GM12878 (cell line): ENCODE data around the gene DOCK2. TPM values are rescaled to one million over a fixed set of nuclear protein-coding genes. Genes with fewer than 3 reads are reported as not detected.

ENCODE experiments used
- ATAC-seq: fragments of 200-7000 bp; cut with Tn5 transposase; 3 replicates; pipeline ENCODE4 v1.9.1; 2020; ENCODE audit warnings: mild to moderate bottlenecking, moderate library complexity
- BruUV-seq: library from RNA; stranded (reverse); fragments of 400-500 nt; replicated peaks from 2 replicates; lab custom pipeline; 2021; lab: Mats Ljungman, UMichigan
- CTCF ChIA-PET: fragments of 300-600 bp; sonication (Branson Sonifier 250); formaldehyde crosslinking; extraction: SDS; loops from one replicate; lab custom pipeline; 2021; ENCODE audit warnings: inconsistent platforms; lab: Yijun Ruan, JAX
- POLR2A ChIA-PET: fragments of 350-600 bp; formaldehyde crosslinking; extraction: SDS; loops from one replicate; lab custom pipeline; 2021; ENCODE audit warnings: inconsistent platforms; lab: Charles Lee
- RAD21 ChIA-PET: fragments of 300-600 bp; sonication (Branson Sonifier 250); formaldehyde crosslinking; loops from one replicate; lab custom pipeline; 2023; ENCODE audit warnings: antibody characterized with exemption; ENCODE audit not compliant: unreplicated experiment; lab: Charles Lee
- SMC1A ChIA-PET: fragments of 300-600 bp; sonication (Branson Sonifier 250); formaldehyde crosslinking; loops from one replicate; lab custom pipeline; 2023; ENCODE audit not compliant: unreplicated experiment, uncharacterized antibody; lab: Charles Lee
- DNase-seq: peaks from one replicate; pipeline ENCODE4 v3.0.0-alpha.2; 2011; ENCODE audit warnings: low read depth, low spot score
- FAIRE-seq: peaks from 3 replicates; lab custom pipeline; 2011; peaks lifted over from hg19 to GRCh38; lab: Jason Lieb, UNC
- H2AFZ ChIP-seq: 2 replicates; pipeline ENCODE4 v1.6.0; 2011; ENCODE audit warnings: low read depth, low read length, control low read depth; ENCODE audit not compliant: control insufficient read depth
- H3K27ac ChIP-seq: 2 replicates; pipeline ENCODE4 v1.5.1; 2011; ENCODE audit warnings: control low read depth; ENCODE audit not compliant: control insufficient read depth, insufficient read depth
- H3K27me3 ChIP-seq, 2 experiments: replicated peaks in 1 of 2; 2 replicates each; pipeline versions ENCODE4 v1.6.0 to v1.6.1; 2011; ENCODE audit warnings: low read length in 1 of 2; ENCODE audit not compliant: control insufficient read depth in 2 of 2, insufficient read depth in 2 of 2
- H3K36me3 ChIP-seq, 2 experiments: 2 replicates each; pipeline ENCODE4 v1.5.1; 2011; ENCODE audit warnings: low read length in 1 of 2; ENCODE audit not compliant: control insufficient read depth in 2 of 2, insufficient read depth in 2 of 2
- H3K4me1 ChIP-seq: 2 replicates; pipeline ENCODE4 v1.6.1; 2011; ENCODE audit warnings: mild to moderate bottlenecking, low read length, moderate library complexity, mixed read lengths; ENCODE audit not compliant: control insufficient read depth, insufficient read depth
- H3K4me2 ChIP-seq: 2 replicates; pipeline ENCODE4 v1.6.0; 2011; ENCODE audit warnings: control low read depth; ENCODE audit not compliant: control insufficient read depth, insufficient read depth
- H3K4me3 ChIP-seq: fragments of 200-600 bp; sonication (generic); 2 replicates; pipeline ENCODE4 v1.5.1; 2016
- H3K79me2 ChIP-seq: 2 replicates; pipeline ENCODE4 v1.6.0; 2011; ENCODE audit warnings: low read length; ENCODE audit not compliant: control insufficient read depth, insufficient read depth
- H3K9ac ChIP-seq: 2 replicates; pipeline ENCODE4 v1.8.0; 2011; ENCODE audit warnings: low read length, control low read depth, mixed read lengths; ENCODE audit not compliant: control insufficient read depth, insufficient read depth
- H3K9me3 ChIP-seq: replicated peaks from 3 replicates; pipeline ENCODE4 v1.5.1; 2011; ENCODE audit warnings: mild to moderate bottlenecking, low read length; ENCODE audit not compliant: control insufficient read depth, insufficient read depth
- H4K20me1 ChIP-seq: 2 replicates; pipeline ENCODE4 v1.6.0; 2011; ENCODE audit not compliant: control insufficient read depth, insufficient read depth
- ASH2L ChIP-seq: fragments of 300-600, 200-600 bp; sonication (generic); IDR thresholded peaks from 2 replicates; pipeline ENCODE4 v1.6.1; 2017; ENCODE audit warnings: low read depth, mild to moderate bottlenecking, borderline replicate concordance
- CEBPB ChIP-seq, 2 experiments: fragments of 150-350 bp in 1 of 2; IDR thresholded peaks; 2 replicates each; pipeline ENCODE4 v1.6.1; 2012 to 2014; ENCODE audit warnings: low read depth in 2 of 2, low read length in 2 of 2, borderline replicate concordance in 1 of 2, inconsistent platforms in 1 of 2
- ESRRA ChIP-seq: IDR thresholded peaks from 2 replicates; pipeline ENCODE4 v1.6.1; 2012; ENCODE audit warnings: mild to moderate bottlenecking, low read length, improper control_type of control experiment
- ETV6 ChIP-seq, 2 experiments: fragments of 450-650 bp in 1 of 2; IDR thresholded peaks in 1 of 2; conservative IDR thresholded peaks in 1 of 2; 2 replicates each; pipeline ENCODE4 v1.6.1; 2014; ENCODE audit warnings: antibody characterized with exemption in 1 of 2, borderline replicate concordance in 1 of 2, low read depth in 1 of 2, mild to moderate bottlenecking in 1 of 2, moderate library complexity in 1 of 2
- FOXK2 ChIP-seq: fragments of 450-650 bp; IDR thresholded peaks from 2 replicates; pipeline ENCODE4 v1.6.1; 2017; ENCODE audit warnings: mild to moderate bottlenecking, moderate library complexity
- IRF3 ChIP-seq: fragments of 450-650 bp; IDR thresholded peaks from 2 replicates; pipeline ENCODE4 v1.6.1; 2014; ENCODE audit warnings: mild to moderate bottlenecking
- IRF4 ChIP-seq: IDR thresholded peaks from 2 replicates; pipeline ENCODE4 v1.6.1; 2011; ENCODE audit warnings: low read depth, low read length
- KDM1A ChIP-seq: fragments of 200-600 bp; sonication (generic); IDR thresholded peaks from 2 replicates; pipeline ENCODE4 v1.6.1; 2016; ENCODE audit warnings: borderline replicate concordance
- MLLT1 ChIP-seq: fragments of 450-650 bp; IDR thresholded peaks from 2 replicates; pipeline ENCODE4 v1.6.1; 2016; ENCODE audit warnings: mild to moderate bottlenecking
- NBN ChIP-seq: fragments of 450-650 bp; IDR thresholded peaks from 2 replicates; pipeline ENCODE4 v1.6.1; 2016
- POLR2A ChIP-seq: IDR thresholded peaks from 2 replicates; pipeline ENCODE4 v1.6.1; 2011; ENCODE audit warnings: low read depth, mild to moderate bottlenecking, low read length
- POLR2AphosphoS2 ChIP-seq: IDR thresholded peaks from 2 replicates; pipeline ENCODE4 v1.6.1; 2011; ENCODE audit warnings: low read depth, mild to moderate bottlenecking, low read length, improper control_type of control experiment, moderate library complexity
- REST ChIP-seq: IDR thresholded peaks from 2 replicates; pipeline ENCODE4 v1.6.1; 2012; ENCODE audit warnings: mild to moderate bottlenecking, low read depth, low read length
- TAF1 ChIP-seq: IDR thresholded peaks from 2 replicates; pipeline ENCODE4 v1.6.1; 2011; ENCODE audit warnings: mild to moderate bottlenecking, low read depth, low read length, borderline replicate concordance
- TCF12 ChIP-seq: IDR thresholded peaks from 2 replicates; pipeline ENCODE4 v1.6.1; 2011; ENCODE audit warnings: low read depth, mild to moderate bottlenecking, low read length
- ZNF384 ChIP-seq: IDR thresholded peaks from 2 replicates; pipeline ENCODE4 v1.6.1; 2012; ENCODE audit warnings: low read depth, mild to moderate bottlenecking, low read length, improper control_type of control experiment, borderline replicate concordance
- ZNF622 ChIP-seq: fragments of 450-650 bp; IDR thresholded peaks from 2 replicates; pipeline ENCODE4 v1.6.1; 2017; ENCODE audit warnings: mild to moderate bottlenecking, inconsistent platforms
- WGBS: methylation state at CpG from one replicate; pipeline ENCODE4 v1.1.6; 2016; ENCODE audit warnings: low lambda C conversion rate; ENCODE audit not compliant: insufficient replicate concordance, insufficient coverage; ENCODE audit errors: missing lambda C conversion rate; 5-methylcytosine and 5-hydroxymethylcytosine counted together
- in situ Hi-C: fragments of 300-500 bp; cut with MboI; formaldehyde crosslinking; loops from 9 replicates; pipeline ENCODE4 v1.14.3; 2018; ENCODE audit warnings: mixed read lengths
- intact Hi-C: fragments of 100-400 bp; cut with micrococcal nuclease; formaldehyde crosslinking; loops from one replicate; pipeline ENCODE4 v1.14.2; 2022; ENCODE audit not compliant: unreplicated experiment
- polyA plus RNA-seq, 11 experiments: library from polyadenylated mRNA; depleted of rRNA in 4 of 11; unstranded in 6 of 11; stranded (reverse) in 5 of 11; fragments of >200 nt; fragmentation: Nextera tagmentation in 4 of 11; fragmentation: Illumina TruSeq in 1 of 11; extraction: Ambion mirVana in 4 of 11; extraction: Trizol in 1 of 11; gene quantifications; 1 replicate in 1 of 11; 2 replicates in 10 of 11; pipeline versions ENCODE4 v1.2.1 to v1.2.3, GENCODE V29; 2011 to 2016; ENCODE audit warnings: inconsistent platforms in 2 of 11, missing spikeins in 2 of 11, low read depth in 1 of 11
- total RNA-seq, 4 experiments: library from RNA; depleted of rRNA in 3 of 4; stranded (reverse); fragments of >200 nt in 3 of 4; fragmentation: Illumina TruSeq in 1 of 4; extraction: Trizol in 1 of 4; gene quantifications; 2 replicates each; pipeline versions ENCODE4 v1.2.1 to v1.2.3, GENCODE V29; 2013 to 2021

Gene DOCK2
- total and polyA plus RNA-seq, 10 of the 15 experiments (the other 5 are each of a cell fraction or from before 2014, with no cell fraction given), result 34.2 to 192 (median 118) TPM

GRCh38 chr5:169649486-169649885 is 12.4 kb downstream of the DOCK2 start (continued):
- TF ChIP-seq IRF3 (no peak), KDM1A (no peak), ZNF384 (0 out of 2 replicates have a peak, but pooled peaks have one; percentile 14), CEBPB (IDR thresholded peaks at IDR 0.05; ENCODE audit: borderline replicate concordance in 1 of 2, low read depth in 2 of 2, low read length in 2 of 2) (no peak), REST (no peak), IRF4 (no peak)

GRCh38 chr5:169650701-169651331 is 13.7 kb downstream of the DOCK2 start:
- Histone ChIP-seq H3K79me2 (peaks cover 91% of the 10 kb centered on the region), H4K20me1 (no peaks in the 10 kb centered on the region), H3K9ac (peak overlapping the region; percentile 71), H3K36me3 (peaks cover 17 to 20% of the 10 kb centered on the region in 2 experiments), H3K27me3 (no peaks in the 10 kb centered on the region), H3K9me3 (no peaks in the 10 kb centered on the region), H3K4me1 (peaks cover 92% of the 10 kb centered on the region), H3K27ac (peak overlapping the region; percentile 98), H2AFZ (no peak overlapping the region; the same call in 1 of the 2 replicates), H3K4me3 (peak overlapping the region; percentile 50; the same call in 1 of the 2 replicates), H3K4me2 (peak overlapping the region; percentile 99)
- DNase-seq (peak; percentile 76), FAIRE-seq (peak; percentile 71), ATAC-seq (peak; percentile 70)
- intact Hi-C loops, result no loop called here
- in situ Hi-C loops, result no loop called here
- 1% methylated on average over 5 of the region's 5 CpGs for WGBS
- TSS peak; percentile 80 for BruUV-seq
- RAD21 ChIA-PET, result interaction anchor here (0.6 to 6.8 kb wide), 6 partner anchors 13 to 792 kb away, joined by 3 to 47 read pairs (median 4); partner anchors contain the start of gene DOCK2
- CTCF ChIA-PET, result interaction anchor here (0.8 to 1.2 kb wide), 3 partner anchors 13 to 21 kb away, joined by 3 read pairs; partner anchors contain the start of gene DOCK2
- SMC1A ChIA-PET, result interaction anchor here (0.7 to 8.0 kb wide), 7 partner anchors 10 to 155 kb away, joined by 3 to 68 read pairs (median 7); partner anchors contain the start of gene DOCK2
- POLR2A ChIA-PET, result interaction anchor here (0.6 to 2.9 kb wide), 8 partner anchors 10 to 107 kb away, joined by 3 to 15 read pairs (median 3); partner anchors contain the start of genes DOCK2 and SPDL1
- TF ChIP-seq MLLT1 (peak; percentile 20; the same call in 1 of the 2 replicates), NBN (0 out of 2 replicates have a peak, but pooled peaks have one; percentile 26), POLR2AphosphoS2 (no peak), ETV6 (conservative IDR thresholded peaks at IDR 0.05 in 1 of 2, IDR thresholded peaks at IDR 0.05 in 1 of 2; ENCODE audit: borderline replicate concordance in 1 of 2, low read depth in 1 of 2) (peak in 1 of 2 experiments; percentile 60; a peak in 1 of 4 replicates), ZNF622 (no peak), ASH2L (no peak), ESRRA (no peak), FOXK2 (no peak), TAF1 (0 out of 2 replicates have a peak, but pooled peaks have one; percentile 38), POLR2A (no peak), TCF12 (no peak)
